ENCODE measurements around the gene FANCE. TPM values are rescaled to one million over a fixed set of nuclear protein-coding genes. Genes with fewer than 3 reads are reported as not detected.

FANCE gene
- total RNA-seq, 1 experiment from 2014 or later = 19.2 TPM

DNA sequence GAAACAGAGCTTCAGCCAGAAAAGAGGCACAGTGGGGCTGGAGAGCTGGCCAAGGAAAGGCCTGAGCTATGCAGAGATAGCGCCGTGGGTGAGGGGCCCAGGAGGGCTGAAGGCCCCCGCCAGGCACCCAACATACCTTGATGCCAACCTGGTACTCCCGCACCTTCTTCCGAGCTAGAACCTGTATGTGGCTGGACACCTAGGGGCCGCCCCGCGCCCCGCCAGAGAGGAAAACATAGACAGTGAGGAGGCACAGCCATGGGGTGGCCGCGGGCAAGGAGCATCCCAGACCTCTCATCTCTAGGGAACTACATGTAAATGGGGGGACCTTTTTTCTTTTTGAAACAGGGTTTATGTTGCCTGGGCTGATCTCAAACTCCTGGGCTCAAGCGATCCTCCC is 28.0 kb downstream of the FANCE start:
- Histone ChIP-seq H3K9me3 (ENCODE audit: low read depth, low read length, poor library complexity, severe bottlenecking) (no peaks in the 10 kb centered on the region), H3K27ac (ENCODE audit: low read depth, low read length, poor library complexity, severe bottlenecking) (no peak overlapping the region), H3K4me3 (ENCODE audit: low read depth, low read length, poor library complexity, severe bottlenecking) (no peak overlapping the region), H3K4me1 (ENCODE audit: insufficient read depth, low read length, poor library complexity, severe bottlenecking) (peaks cover 4% of the 10 kb centered on the region), H3K36me3 (ENCODE audit: insufficient read depth, low read length, poor library complexity, severe bottlenecking) (no peaks in the 10 kb centered on the region), H3K27me3 (replicated peaks; ENCODE audit: insufficient read depth, low read depth, low read length, poor library complexity) (no peaks in the 10 kb centered on the region)
- ChIA-PET CTCF (no interaction called here), POLR2A (ENCODE audit: low non-redundant PET) (no interaction called here)
- no TSS peak for BruUV-seq (replicated peaks)
- intact Hi-C loops (cut with micrococcal nuclease; ENCODE audit: unreplicated experiment) = no loop called here
- no peak for DNase-seq (ENCODE audit: low spot score)
- no peak for TF ChIP-seq EZH2 (IDR thresholded peaks at IDR 0.05; ENCODE audit: borderline replicate concordance, low read depth, low read length, poor library complexity, severe bottlenecking)
- TF ChIP-seq, protein P1, sequence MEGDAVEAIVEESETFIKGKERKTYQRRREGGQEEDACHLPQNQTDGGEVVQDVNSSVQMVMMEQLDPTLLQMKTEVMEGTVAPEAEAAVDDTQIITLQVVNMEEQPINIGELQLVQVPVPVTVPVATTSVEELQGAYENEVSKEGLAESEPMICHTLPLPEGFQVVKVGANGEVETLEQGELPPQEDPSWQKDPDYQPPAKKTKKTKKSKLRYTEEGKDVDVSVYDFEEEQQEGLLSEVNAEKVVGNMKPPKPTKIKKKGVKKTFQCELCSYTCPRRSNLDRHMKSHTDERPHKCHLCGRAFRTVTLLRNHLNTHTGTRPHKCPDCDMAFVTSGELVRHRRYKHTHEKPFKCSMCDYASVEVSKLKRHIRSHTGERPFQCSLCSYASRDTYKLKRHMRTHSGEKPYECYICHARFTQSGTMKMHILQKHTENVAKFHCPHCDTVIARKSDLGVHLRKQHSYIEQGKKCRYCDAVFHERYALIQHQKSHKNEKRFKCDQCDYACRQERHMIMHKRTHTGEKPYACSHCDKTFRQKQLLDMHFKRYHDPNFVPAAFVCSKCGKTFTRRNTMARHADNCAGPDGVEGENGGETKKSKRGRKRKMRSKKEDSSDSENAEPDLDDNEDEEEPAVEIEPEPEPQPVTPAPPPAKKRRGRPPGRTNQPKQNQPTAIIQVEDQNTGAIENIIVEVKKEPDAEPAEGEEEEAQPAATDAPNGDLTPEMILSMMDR (conservative IDR thresholded peaks at IDR 0.05; ENCODE audit: low read depth, low read length) = no peak

DNA sequence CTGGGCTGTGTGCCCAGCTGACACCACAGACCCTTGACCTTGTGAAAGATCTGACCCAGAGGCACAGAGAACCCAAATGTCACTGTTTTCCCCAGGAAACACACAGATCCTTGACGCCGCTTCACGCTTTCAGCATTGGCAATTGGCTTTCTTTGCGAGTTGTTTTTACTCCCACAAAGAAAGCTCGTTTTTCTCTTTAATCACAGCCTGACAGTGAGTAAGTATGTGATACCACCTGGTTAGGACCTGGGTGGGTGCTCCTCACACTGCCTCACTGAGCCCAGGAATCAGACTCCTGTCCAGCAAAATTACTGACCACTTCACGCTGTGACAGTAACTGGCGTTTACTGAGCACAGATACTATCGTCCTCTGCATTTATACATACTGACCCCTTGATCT is 29.1 kb downstream of the FANCE start:
- Histone ChIP-seq H3K27me3 (replicated peaks; ENCODE audit: insufficient read depth, low read depth, low read length, poor library complexity) (no peaks in the 10 kb centered on the region), H3K27ac (ENCODE audit: low read depth, low read length, poor library complexity, severe bottlenecking) (no peak overlapping the region), H3K36me3 (ENCODE audit: insufficient read depth, low read length, poor library complexity, severe bottlenecking) (no peaks in the 10 kb centered on the region), H3K9me3 (ENCODE audit: low read depth, low read length, poor library complexity, severe bottlenecking) (no peaks in the 10 kb centered on the region), H3K4me3 (ENCODE audit: low read depth, low read length, poor library complexity, severe bottlenecking) (no peak overlapping the region), H3K4me1 (ENCODE audit: insufficient read depth, low read length, poor library complexity, severe bottlenecking) (peaks cover 14% of the 10 kb centered on the region)
- intact Hi-C loops (cut with micrococcal nuclease; ENCODE audit: unreplicated experiment) = no loop called here
- no TSS peak for BruUV-seq (replicated peaks)
- CTCF ChIA-PET = no interaction called here
- no peak for DNase-seq (ENCODE audit: low spot score)
- TF ChIP-seq, protein P1 (conservative IDR thresholded peaks at IDR 0.05; ENCODE audit: low read depth, low read length) = no peak
- no peak for TF ChIP-seq EZH2 (IDR thresholded peaks at IDR 0.05; ENCODE audit: borderline replicate concordance, low read depth, low read length, poor library complexity, severe bottlenecking)
- POLR2A ChIA-PET (ENCODE audit: low non-redundant PET) = no interaction called here

DNA sequence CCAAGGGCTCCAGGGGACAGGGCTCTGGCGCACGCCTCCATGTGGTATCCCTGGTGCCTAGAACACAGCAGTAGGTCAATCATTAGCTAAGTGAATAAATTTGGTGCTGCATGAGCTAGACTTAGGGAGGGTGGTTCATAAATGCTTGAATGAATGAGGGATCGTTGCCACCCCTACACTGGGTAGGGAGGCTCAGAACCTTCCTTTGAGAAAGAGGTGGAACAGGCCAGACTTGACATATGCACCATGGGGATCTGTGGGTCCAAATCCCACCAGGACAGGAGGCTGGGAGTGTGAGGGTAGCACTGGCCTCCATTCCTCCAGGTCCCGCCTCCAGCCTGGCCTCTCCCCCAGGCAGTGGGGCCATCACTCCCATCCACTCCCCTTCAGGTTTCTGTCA is 30.9 kb downstream of the FANCE start:
- BruUV-seq (replicated peaks) = no TSS peak

More for the DNA sequence above, 30.9 kb downstream of the FANCE start:
- POLR2A ChIA-PET (ENCODE audit: low non-redundant PET) = no interaction called here
- no peak for DNase-seq (ENCODE audit: low spot score)
- CTCF ChIA-PET = interaction anchor here (0.5 kb wide), 1 partner anchor 279 kb away, joined by 7 read pairs; no protein-coding TSS in a partner anchor
- Histone ChIP-seq H3K4me3 (ENCODE audit: low read depth, low read length, poor library complexity, severe bottlenecking) (no peak overlapping the region), H3K4me1 (ENCODE audit: insufficient read depth, low read length, poor library complexity, severe bottlenecking) (peaks cover 18% of the 10 kb centered on the region), H3K27ac (ENCODE audit: low read depth, low read length, poor library complexity, severe bottlenecking) (no peak overlapping the region), H3K36me3 (ENCODE audit: insufficient read depth, low read length, poor library complexity, severe bottlenecking) (no peaks in the 10 kb centered on the region), H3K27me3 (replicated peaks; ENCODE audit: insufficient read depth, low read depth, low read length, poor library complexity) (no peaks in the 10 kb centered on the region), H3K9me3 (ENCODE audit: low read depth, low read length, poor library complexity, severe bottlenecking) (no peaks in the 10 kb centered on the region)
- intact Hi-C loops (cut with micrococcal nuclease; ENCODE audit: unreplicated experiment) = no loop called here
- TF ChIP-seq, protein P1 (conservative IDR thresholded peaks at IDR 0.05; ENCODE audit: low read depth, low read length) = no peak
- no peak for TF ChIP-seq EZH2 (IDR thresholded peaks at IDR 0.05; ENCODE audit: borderline replicate concordance, low read depth, low read length, poor library complexity, severe bottlenecking)

Measured in A673 (cell line).